ENCODE results near the gene INHA.

- TF ChIP-seq ESRRG (CRISPR knock-in tag; IDR thresholded peaks at IDR 0.05) (no peak), ZNF8 (CRISPR knock-in tag; IDR thresholded peaks at IDR 0.05) (no peak), ZC3H10 (CRISPR knock-in tag; IDR thresholded peaks at IDR 0.05) (no peak), TOX (CRISPR knock-in tag; IDR thresholded peaks at IDR 0.05; ENCODE audit: borderline replicate concordance) (no peak), CSDC2 (CRISPR knock-in tag; IDR thresholded peaks at IDR 0.05) (no peak), ARNTL (CRISPR knock-in tag; IDR thresholded peaks at IDR 0.05; ENCODE audit: borderline replicate concordance, low read depth) (no peak), PATZ1 (CRISPR knock-in tag; IDR thresholded peaks at IDR 0.05; ENCODE audit: borderline replicate concordance) (no peak), CREB5 (CRISPR knock-in tag; IDR thresholded peaks at IDR 0.05; ENCODE audit: low read depth) (no peak)
Measured at GRCh38 chr2:219525533-219526232, 46.4 kb upstream of the INHA start.
